Measurements from ENCODE around the gene TOR2A. TPM values are rescaled to one million over a fixed set of nuclear protein-coding genes. Genes with fewer than 3 reads are reported as not detected.

The TOR2A gene
- total RNA-seq, 1 experiment from 2014 or later: 13.2 TPM

DNA sequence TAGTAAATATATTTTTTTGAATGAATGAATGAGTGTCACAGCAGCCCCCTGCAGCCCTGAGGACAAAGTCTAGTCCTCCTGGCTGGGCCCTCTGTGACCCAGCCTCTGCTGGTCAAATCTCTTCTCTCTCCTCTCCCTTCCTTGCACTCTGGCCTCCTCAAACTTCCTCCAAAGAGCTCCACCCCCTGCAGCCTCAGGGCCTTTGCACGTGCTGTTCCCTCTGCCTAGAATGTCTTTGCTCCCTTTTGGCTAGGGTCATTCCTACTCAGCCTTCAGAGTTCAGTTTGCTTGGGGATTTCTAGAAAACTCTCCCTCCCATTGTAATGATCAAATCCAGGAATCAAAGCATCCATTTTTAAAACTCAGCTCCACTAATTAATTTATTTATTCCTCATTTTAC, 30.3 kb upstream of the TOR2A start:
- no peak overlapping the region for H3K27ac ChIP-seq (ENCODE audit: insufficient read length, low read depth, low read length)
- H3K4me1 Mint-ChIP-seq: peaks cover 46 to 60% of the 10 kb centered on the region in 2 experiments

More for the DNA sequence above, 30.3 kb upstream of the TOR2A start:
- Histone ChIP-seq H3K56ac (ENCODE audit: insufficient read length, low read depth, low read length) (no peak overlapping the region), H4K91ac (ENCODE audit: insufficient read length, low read depth, low read length) (no peak overlapping the region), H3K23me2 (ENCODE audit: insufficient read length, low read depth, low read length, poor library complexity, severe bottlenecking) (no peaks in the 10 kb centered on the region), H3K79me1 (ENCODE audit: insufficient read depth, low read depth, low read length, poor library complexity, severe bottlenecking) (no peaks in the 10 kb centered on the region), H2BK20ac (ENCODE audit: low read depth, low read length, poor library complexity, severe bottlenecking) (no peak overlapping the region), H2BK120ac (ENCODE audit: low read depth, low read length, poor library complexity, severe bottlenecking) (no peak overlapping the region), H3K4me1 (ENCODE audit: insufficient read depth, low read length) (peaks cover 11% of the 10 kb centered on the region), H2AFZ (ENCODE audit: low read length) (no peak overlapping the region), H4K20me1 (ENCODE audit: control insufficient read depth, insufficient read depth, insufficient read length) (no peaks in the 10 kb centered on the region), H4K5ac (ENCODE audit: insufficient read length, low read depth, low read length) (no peak overlapping the region), H3K4ac (ENCODE audit: low read depth, low read length) (no peak overlapping the region), H3K9me3 (ENCODE audit: control insufficient read depth, low read depth, low read length) (no peaks in the 10 kb centered on the region), H3K9ac (ENCODE audit: extremely low read depth, insufficient read length, low read length) (no peak overlapping the region), H3K4me2 (ENCODE audit: insufficient read depth, insufficient read length, low read length) (no peak overlapping the region), H3K18ac (ENCODE audit: insufficient read length, low read depth, low read length) (no peak overlapping the region), H2AK5ac (ENCODE audit: insufficient read length, low read length) (no peak overlapping the region), H2BK5ac (ENCODE audit: insufficient read length, low read length) (no peak overlapping the region), H3K23ac (ENCODE audit: insufficient read length, low read depth, low read length) (no peak overlapping the region), H2BK12ac (ENCODE audit: insufficient read length, low read depth, low read length) (no peak overlapping the region), H3T11ph (ENCODE audit: low read length) (no peak overlapping the region), H3K14ac (ENCODE audit: insufficient read depth, low read length) (no peak overlapping the region), H4K8ac (replicated peaks; ENCODE audit: insufficient read length, low read depth, low read length) (no peak overlapping the region), H3K79me2 (ENCODE audit: insufficient read depth, low read length) (no peaks in the 10 kb centered on the region), H2BK15ac (ENCODE audit: low read depth, low read length) (no peak overlapping the region), H3K27me3 (ENCODE audit: insufficient read depth, low read length) (no peaks in the 10 kb centered on the region)
- Mint-ChIP-seq H3K36me3 (ENCODE audit: insufficient read depth in 1 of 3, low read depth in 3 of 3) (no peaks in the 10 kb centered on the region), H3K4me3 (no peak overlapping the region), H3K27ac (no peak overlapping the region; a peak in 1 of 7 replicates), H3K9me3 (no peaks in the 10 kb centered on the region; a peak in 1 of 5 replicates), H3K27me3 (ENCODE audit: low read depth) (peaks cover 10% of the 10 kb centered on the region)
- TF ChIP-seq, protein P1, sequence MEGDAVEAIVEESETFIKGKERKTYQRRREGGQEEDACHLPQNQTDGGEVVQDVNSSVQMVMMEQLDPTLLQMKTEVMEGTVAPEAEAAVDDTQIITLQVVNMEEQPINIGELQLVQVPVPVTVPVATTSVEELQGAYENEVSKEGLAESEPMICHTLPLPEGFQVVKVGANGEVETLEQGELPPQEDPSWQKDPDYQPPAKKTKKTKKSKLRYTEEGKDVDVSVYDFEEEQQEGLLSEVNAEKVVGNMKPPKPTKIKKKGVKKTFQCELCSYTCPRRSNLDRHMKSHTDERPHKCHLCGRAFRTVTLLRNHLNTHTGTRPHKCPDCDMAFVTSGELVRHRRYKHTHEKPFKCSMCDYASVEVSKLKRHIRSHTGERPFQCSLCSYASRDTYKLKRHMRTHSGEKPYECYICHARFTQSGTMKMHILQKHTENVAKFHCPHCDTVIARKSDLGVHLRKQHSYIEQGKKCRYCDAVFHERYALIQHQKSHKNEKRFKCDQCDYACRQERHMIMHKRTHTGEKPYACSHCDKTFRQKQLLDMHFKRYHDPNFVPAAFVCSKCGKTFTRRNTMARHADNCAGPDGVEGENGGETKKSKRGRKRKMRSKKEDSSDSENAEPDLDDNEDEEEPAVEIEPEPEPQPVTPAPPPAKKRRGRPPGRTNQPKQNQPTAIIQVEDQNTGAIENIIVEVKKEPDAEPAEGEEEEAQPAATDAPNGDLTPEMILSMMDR (conservative IDR thresholded peaks at IDR 0.05): no peak
- DNase-seq: no peak
- no CpG with 5 or more reads among the region's 1 CpG for WGBS (ENCODE audit: extremely low coverage, insufficient read length, low lambda C conversion rate)
